Chondrocyte (in vitro differentiated cells): Measurements from ENCODE around the gene PREX1. TPM values are rescaled to one million over a fixed set of nuclear protein-coding genes. Genes with fewer than 3 reads are reported as not detected.

Source experiments
- DNase-seq: peaks from one replicate; pipeline ENCODE4 v3.0.0; 2021; ENCODE audit warnings: mixed read lengths, low spot score
- H3K27ac Mint-ChIP-seq: one replicate; pipeline ENCODE4 v1.8.0; 2021; ENCODE audit warnings: mild to moderate bottlenecking, moderate library complexity, mixed read lengths; ENCODE audit not compliant: unreplicated experiment
- H3K27me3 Mint-ChIP-seq: 2 replicates; pipeline ENCODE4 v1.8.0; 2021; ENCODE audit warnings: low read depth, mixed read lengths
- H3K36me3 Mint-ChIP-seq: 2 replicates; pipeline ENCODE4 v1.8.0; 2021; ENCODE audit warnings: low read depth, mixed read lengths
- H3K4me1 Mint-ChIP-seq: 2 replicates; pipeline ENCODE4 v1.8.0; 2021; ENCODE audit warnings: low read depth, mild to moderate bottlenecking, mixed read lengths
- H3K4me3 Mint-ChIP-seq: one replicate; pipeline ENCODE4 v1.8.0; 2021; ENCODE audit warnings: mild to moderate bottlenecking, moderate library complexity, mixed read lengths; ENCODE audit not compliant: unreplicated experiment
- H3K9me3 Mint-ChIP-seq: 2 replicates; pipeline ENCODE4 v1.8.0; 2021; ENCODE audit warnings: low read depth, mixed read lengths
- total RNA-seq: library from RNA; stranded (reverse); gene quantifications from 3 replicates; pipeline ENCODE4 v1.2.1, GENCODE V29; 2021
- TF ChIP-seq, protein P1 (sequence below): fragments of 200-600 bp; sonication (generic); IDR thresholded peaks from 2 replicates; pipeline ENCODE4 v1.5.0; 2021; ENCODE audit warnings: antibody characterized with exemption, mild to moderate bottlenecking, moderate library complexity

The PREX1 gene
- total RNA-seq, 1 donor from 2014 or later: 3.0 TPM

DNA sequence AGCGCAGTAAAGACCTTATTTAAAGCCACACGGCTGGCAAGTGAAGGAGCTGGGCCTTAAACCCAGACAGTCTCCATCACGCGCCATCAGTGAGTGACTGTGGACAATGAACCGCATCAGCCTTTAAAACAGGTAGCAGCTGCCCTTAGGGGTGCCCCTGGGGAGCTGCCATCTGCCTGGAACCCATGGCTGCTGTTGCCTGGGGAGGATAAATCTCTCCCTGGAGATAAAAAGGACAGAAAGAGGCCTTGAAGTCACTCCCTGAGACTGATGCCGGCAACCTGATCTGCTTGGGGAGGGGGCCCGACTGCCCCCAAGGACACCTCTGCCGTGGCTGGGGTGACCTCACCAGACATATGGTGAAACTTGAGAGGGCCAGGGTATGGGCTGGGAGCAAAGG lies 73.5 kb downstream of the PREX1 start:
- peaks cover 4% of the 10 kb centered on the region for H3K4me1 Mint-ChIP-seq
- peaks cover 8% of the 10 kb centered on the region for H3K9me3 Mint-ChIP-seq
- DNase-seq: no peak
- H3K27me3 Mint-ChIP-seq: peaks cover 7% of the 10 kb centered on the region
- H3K36me3 Mint-ChIP-seq: peaks cover 2% of the 10 kb centered on the region
- H3K27ac Mint-ChIP-seq: no peak overlapping the region
- TF ChIP-seq, protein P1, sequence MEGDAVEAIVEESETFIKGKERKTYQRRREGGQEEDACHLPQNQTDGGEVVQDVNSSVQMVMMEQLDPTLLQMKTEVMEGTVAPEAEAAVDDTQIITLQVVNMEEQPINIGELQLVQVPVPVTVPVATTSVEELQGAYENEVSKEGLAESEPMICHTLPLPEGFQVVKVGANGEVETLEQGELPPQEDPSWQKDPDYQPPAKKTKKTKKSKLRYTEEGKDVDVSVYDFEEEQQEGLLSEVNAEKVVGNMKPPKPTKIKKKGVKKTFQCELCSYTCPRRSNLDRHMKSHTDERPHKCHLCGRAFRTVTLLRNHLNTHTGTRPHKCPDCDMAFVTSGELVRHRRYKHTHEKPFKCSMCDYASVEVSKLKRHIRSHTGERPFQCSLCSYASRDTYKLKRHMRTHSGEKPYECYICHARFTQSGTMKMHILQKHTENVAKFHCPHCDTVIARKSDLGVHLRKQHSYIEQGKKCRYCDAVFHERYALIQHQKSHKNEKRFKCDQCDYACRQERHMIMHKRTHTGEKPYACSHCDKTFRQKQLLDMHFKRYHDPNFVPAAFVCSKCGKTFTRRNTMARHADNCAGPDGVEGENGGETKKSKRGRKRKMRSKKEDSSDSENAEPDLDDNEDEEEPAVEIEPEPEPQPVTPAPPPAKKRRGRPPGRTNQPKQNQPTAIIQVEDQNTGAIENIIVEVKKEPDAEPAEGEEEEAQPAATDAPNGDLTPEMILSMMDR: no peak
- H3K4me3 Mint-ChIP-seq: no peak overlapping the region

- H3K9me3 Mint-ChIP-seq: peaks cover 8% of the 10 kb centered on the region
- peaks cover 7% of the 10 kb centered on the region for H3K4me1 Mint-ChIP-seq
Measured at GRCh38 chr20:48752963-48753362, 74.8 kb downstream of the PREX1 start.

DNA sequence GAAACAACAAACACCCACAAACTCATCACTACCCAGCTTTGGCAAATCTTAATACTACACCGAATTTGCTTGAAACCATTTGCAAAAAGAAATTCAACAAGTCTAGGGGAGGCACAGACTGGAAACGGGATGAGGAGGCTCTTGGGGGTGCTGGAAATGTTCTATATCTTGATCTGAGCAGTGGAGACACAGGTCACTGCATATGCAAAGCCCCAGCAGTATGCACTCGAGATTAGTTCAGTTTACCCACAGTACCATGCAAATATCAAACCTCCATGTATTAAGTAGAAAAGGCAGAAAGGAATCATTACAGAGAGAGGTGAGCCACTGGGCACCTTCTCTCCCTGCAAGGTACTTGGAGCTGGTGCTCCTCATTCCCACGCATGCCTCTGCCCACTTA lies 75.9 kb downstream of the PREX1 start:
- peaks cover 8% of the 10 kb centered on the region for H3K9me3 Mint-ChIP-seq
- no peak overlapping the region for H3K27ac Mint-ChIP-seq
- peaks cover 9% of the 10 kb centered on the region for H3K27me3 Mint-ChIP-seq
- TF ChIP-seq, protein P1: no peak
- no peak for DNase-seq
- no peak overlapping the region for H3K4me3 Mint-ChIP-seq
- no peaks in the 10 kb centered on the region for H3K36me3 Mint-ChIP-seq
- peaks cover 11% of the 10 kb centered on the region for H3K4me1 Mint-ChIP-seq

More at GRCh38 chr20:48752963-48753362, 74.8 kb downstream of the PREX1 start:
- Mint-ChIP-seq H3K4me3 (no peak overlapping the region), H3K27me3 (peaks cover 9% of the 10 kb centered on the region), H3K27ac (no peak overlapping the region), H3K36me3 (peaks cover 2% of the 10 kb centered on the region)
- TF ChIP-seq, protein P1: no peak
- no peak for DNase-seq

- Mint-ChIP-seq H3K4me3 (no peak overlapping the region), H3K27me3 (peaks cover 9% of the 10 kb centered on the region), H3K36me3 (no peaks in the 10 kb centered on the region), H3K9me3 (peaks cover 8% of the 10 kb centered on the region), H3K27ac (no peak overlapping the region), H3K4me1 (peaks cover 9% of the 10 kb centered on the region)
- TF ChIP-seq, protein P1: no peak
- DNase-seq: no peak
Measured at GRCh38 chr20:48750941-48751635, 76.7 kb downstream of the PREX1 start.

GRCh38 chr20:48750376-48750775 lies 77.4 kb downstream of the PREX1 start:
- H3K4me1 Mint-ChIP-seq: peaks cover 7% of the 10 kb centered on the region
- peaks cover 9% of the 10 kb centered on the region for H3K27me3 Mint-ChIP-seq
- DNase-seq: no peak
- no peaks in the 10 kb centered on the region for H3K36me3 Mint-ChIP-seq
- TF ChIP-seq, protein P1: no peak
- H3K4me3 Mint-ChIP-seq: no peak overlapping the region
- no peak overlapping the region for H3K27ac Mint-ChIP-seq
- H3K9me3 Mint-ChIP-seq: peaks cover 5% of the 10 kb centered on the region
